A549 (cell line): Measurements from ENCODE around the gene PEX10.

ENCODE experiments used
- CHD4 ChIP-seq: fragments of 200-600 bp; sonication (generic); IDR thresholded peaks from 2 replicates; pipeline ENCODE4 v1.6.1; 2016; ENCODE audit warnings: antibody characterized with exemption, mild to moderate bottlenecking, borderline replicate concordance
- CTCF ChIP-seq: fragments of >200 bp; sonication (Bioruptor Twin); formaldehyde crosslinking; IDR thresholded peaks from 3 replicates; pipeline ENCODE4 v1.5.1; 2016
- HMGXB4 ChIP-seq: fragments of 250-450 bp; sonication (Bioruptor Pico); IDR thresholded peaks from 2 replicates; pipeline ENCODE4 v1.5.0; 2021; ENCODE audit warnings: mild to moderate bottlenecking, moderate library complexity, borderline replicate concordance
- NR3C1 ChIP-seq: fragments of >200 bp; sonication (Bioruptor Twin); formaldehyde crosslinking; IDR thresholded peaks from 3 replicates; pipeline ENCODE4 v1.6.1; 2017
- RCOR1 ChIP-seq: fragments of 150-350 bp; IDR thresholded peaks from 2 replicates; pipeline ENCODE4 v1.6.1; 2014; ENCODE audit warnings: antibody characterized with exemption, low read length, low read depth
- RNF2 ChIP-seq: fragments of 200-600 bp; sonication (generic); IDR thresholded peaks from 2 replicates; pipeline ENCODE4 v1.6.1; 2016; ENCODE audit warnings: low read depth, mild to moderate bottlenecking, antibody characterized with exemption, moderate library complexity, borderline replicate concordance
- ZSCAN20 ChIP-seq: fragments of 250-450 bp; sonication (Bioruptor Pico); IDR thresholded peaks from 2 replicates; pipeline ENCODE4 v1.8.0; 2022; ENCODE audit warnings: mild to moderate bottlenecking, moderate library complexity

GRCh38 chr1:2372551-2373490 is 39.5 kb downstream of the PEX10 start:
- no peak for TF ChIP-seq CTCF
- TF ChIP-seq CHD4: no peak
- no peak for TF ChIP-seq NR3C1
- no peak for TF ChIP-seq HMGXB4
- TF ChIP-seq RCOR1: no peak
- TF ChIP-seq ZSCAN20 (CRISPR knock-in tag): no peak
- TF ChIP-seq RNF2: no peak
